IMR-90 (cell line): ENCODE measurements around the gene NGFR.

Experiments used
- BHLHE40 ChIP-seq: fragments of 150-350 bp; IDR thresholded peaks from 2 replicates; pipeline ENCODE4 v1.6.1; 2016; ENCODE audit warnings: mild to moderate bottlenecking, low read depth, low read length
- CEBPB ChIP-seq: IDR thresholded peaks from 2 replicates; pipeline ENCODE4 v1.6.1; 2012; ENCODE audit warnings: low read depth, low read length, improper control_type of control experiment
- NFE2L2 ChIP-seq: fragments of 150-350 bp; IDR thresholded peaks from 2 replicates; pipeline ENCODE4 v1.6.1; 2016; ENCODE audit warnings: low read depth, mild to moderate bottlenecking, low read length
- POLR2A ChIP-seq: IDR thresholded peaks from 2 replicates; pipeline ENCODE4 v1.6.1; 2012; ENCODE audit warnings: mild to moderate bottlenecking, low read depth, low read length
- TF ChIP-seq, protein P1 (sequence below): conservative IDR thresholded peaks from 2 replicates; pipeline ENCODE4 v1.5.1; 2012; ENCODE audit warnings: mild to moderate bottlenecking, low read depth, low read length, improper control_type of control experiment
- TF ChIP-seq, protein P2 (sequence below): fragments of 150-350 bp; IDR thresholded peaks from 2 replicates; pipeline ENCODE4 v1.6.1; 2016; ENCODE audit warnings: low read depth, mild to moderate bottlenecking, low read length, moderate library complexity, borderline replicate concordance

DNA sequence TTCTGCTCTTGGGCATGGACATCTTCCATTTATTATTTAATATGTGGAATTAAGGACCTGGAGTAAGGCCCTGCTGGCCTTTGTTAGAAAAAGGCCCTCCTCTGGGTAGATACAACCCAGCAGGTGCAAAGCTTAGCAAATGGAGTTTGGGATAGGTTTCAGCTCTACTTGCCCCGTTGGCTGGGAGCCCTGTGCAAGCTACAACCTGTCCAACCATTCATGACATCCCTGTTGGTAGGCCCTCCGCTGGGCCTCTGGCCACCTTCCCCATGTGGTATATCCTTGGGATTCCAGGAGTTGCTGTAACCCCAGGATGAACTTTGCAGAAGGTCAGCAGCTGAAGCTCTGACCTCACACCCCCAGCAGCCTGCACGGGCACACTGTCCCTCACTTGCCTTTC is 6.4 kb downstream of the NGFR start:
- TF ChIP-seq, protein P1, sequence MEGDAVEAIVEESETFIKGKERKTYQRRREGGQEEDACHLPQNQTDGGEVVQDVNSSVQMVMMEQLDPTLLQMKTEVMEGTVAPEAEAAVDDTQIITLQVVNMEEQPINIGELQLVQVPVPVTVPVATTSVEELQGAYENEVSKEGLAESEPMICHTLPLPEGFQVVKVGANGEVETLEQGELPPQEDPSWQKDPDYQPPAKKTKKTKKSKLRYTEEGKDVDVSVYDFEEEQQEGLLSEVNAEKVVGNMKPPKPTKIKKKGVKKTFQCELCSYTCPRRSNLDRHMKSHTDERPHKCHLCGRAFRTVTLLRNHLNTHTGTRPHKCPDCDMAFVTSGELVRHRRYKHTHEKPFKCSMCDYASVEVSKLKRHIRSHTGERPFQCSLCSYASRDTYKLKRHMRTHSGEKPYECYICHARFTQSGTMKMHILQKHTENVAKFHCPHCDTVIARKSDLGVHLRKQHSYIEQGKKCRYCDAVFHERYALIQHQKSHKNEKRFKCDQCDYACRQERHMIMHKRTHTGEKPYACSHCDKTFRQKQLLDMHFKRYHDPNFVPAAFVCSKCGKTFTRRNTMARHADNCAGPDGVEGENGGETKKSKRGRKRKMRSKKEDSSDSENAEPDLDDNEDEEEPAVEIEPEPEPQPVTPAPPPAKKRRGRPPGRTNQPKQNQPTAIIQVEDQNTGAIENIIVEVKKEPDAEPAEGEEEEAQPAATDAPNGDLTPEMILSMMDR, result no peak
- TF ChIP-seq NFE2L2, result no peak
- TF ChIP-seq POLR2A, result no peak
- TF ChIP-seq BHLHE40, result no peak
- no peak for TF ChIP-seq CEBPB
- TF ChIP-seq, protein P2, sequence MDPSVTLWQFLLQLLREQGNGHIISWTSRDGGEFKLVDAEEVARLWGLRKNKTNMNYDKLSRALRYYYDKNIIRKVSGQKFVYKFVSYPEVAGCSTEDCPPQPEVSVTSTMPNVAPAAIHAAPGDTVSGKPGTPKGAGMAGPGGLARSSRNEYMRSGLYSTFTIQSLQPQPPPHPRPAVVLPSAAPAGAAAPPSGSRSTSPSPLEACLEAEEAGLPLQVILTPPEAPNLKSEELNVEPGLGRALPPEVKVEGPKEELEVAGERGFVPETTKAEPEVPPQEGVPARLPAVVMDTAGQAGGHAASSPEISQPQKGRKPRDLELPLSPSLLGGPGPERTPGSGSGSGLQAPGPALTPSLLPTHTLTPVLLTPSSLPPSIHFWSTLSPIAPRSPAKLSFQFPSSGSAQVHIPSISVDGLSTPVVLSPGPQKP, result no peak
